RKO (cell line): ENCODE data around the gene PRKN.

Experiments
- DNase-seq: peaks from one replicate; pipeline ENCODE4 v3.0.0-alpha.2; 2016; ENCODE audit warnings: low spot score

The PRKN gene

GRCh38 chr6:161378115-161378514 lies 1349.5 kb downstream of the PRKN start:
- DNase-seq: no peak

DNA sequence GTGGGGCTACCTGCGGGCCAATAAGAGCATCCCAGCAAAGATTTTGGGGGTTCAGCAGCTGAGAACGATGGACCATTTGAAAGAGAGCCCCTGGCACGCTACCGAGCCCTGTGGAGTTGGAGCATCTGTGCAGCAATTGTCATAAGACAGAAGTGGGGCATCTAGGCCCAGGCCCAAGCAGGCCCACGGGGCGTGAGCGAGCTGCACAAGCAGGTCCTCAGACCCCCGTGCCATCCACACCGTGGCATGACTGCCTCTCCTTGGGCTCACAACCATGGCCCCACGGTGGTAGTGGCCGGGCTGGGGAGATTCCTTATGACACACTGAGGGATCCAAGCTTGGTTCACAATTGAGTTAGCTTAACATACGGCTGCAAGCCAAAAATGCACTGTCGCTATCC lies 1350.5 kb downstream of the PRKN start:
- no peak for DNase-seq

- DNase-seq: no peak
These were observed 1351.2 kb downstream of the PRKN start for GRCh38 chr6:161376367-161376766.

DNA sequence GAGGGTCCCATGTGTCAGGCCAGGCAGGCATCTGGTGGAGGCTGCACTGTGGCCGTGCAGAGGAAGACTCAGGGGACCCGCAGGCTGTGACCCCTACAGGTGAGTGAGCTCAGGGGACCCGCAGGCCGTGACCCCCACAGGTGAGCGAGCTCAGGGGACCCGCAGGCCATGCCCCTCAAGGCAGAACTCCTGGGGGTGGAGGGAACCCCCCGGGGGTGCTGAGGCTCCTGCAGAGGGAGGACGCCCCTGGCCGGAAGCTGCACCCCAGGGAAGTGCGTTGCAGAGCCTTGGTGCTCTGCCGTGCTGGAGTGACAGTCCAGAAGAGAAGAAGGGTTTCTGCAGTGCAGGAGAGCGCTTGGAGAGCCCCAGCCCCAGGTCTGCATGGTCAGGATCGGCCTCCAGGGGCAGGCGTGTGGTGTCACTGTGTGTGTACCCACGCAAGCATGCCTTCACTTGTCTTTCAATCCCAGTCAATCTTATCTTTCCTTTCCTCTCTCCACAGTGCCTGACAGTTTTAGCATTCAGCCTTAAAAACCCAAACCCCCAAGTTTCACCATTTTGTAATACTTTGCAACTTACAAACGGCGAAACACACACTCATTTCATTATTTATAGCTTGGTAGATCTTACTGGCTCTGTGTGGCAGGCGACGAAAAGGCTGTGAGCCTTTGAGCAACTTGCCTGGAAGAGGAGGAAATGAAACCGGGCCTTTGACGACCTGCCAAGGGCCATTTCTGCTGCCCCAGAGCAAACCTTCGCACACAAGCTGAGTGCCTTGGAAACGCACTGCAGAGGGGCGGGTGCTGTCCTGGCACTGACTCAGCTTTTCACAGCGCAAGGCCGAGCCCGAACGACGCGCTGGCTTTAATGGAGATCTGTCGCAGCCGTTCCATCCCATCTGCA lies 1352.3 kb downstream of the PRKN start:
- DNase-seq: no peak

DNA sequence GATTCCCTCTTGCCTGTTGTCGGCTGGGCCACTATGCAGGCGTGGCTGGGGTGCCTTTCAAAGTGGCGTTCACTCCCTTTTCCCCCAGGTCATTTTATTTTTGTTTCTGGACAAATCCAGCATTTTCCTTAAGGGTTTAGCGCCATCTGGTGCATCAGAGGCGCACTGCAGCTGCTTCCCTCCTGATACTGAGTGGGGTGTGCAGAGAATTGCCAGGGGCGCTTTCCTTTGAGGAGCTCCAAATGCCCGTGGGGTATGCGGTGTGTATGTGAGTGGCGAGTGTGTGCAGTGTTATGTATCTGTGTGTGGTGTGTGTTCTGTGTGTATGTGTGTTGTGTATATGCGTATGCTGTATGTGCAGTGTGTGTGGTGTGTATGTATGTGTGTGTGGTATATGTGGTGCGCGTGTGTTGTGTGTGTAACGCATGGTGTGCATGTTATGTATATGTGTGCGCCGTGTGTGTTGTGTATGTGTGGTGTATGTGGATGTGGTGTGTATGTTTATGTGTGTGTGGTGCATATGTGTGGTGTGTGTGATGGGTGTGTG lies 1353.6 kb downstream of the PRKN start:
- peak; percentile 48 for DNase-seq

- DNase-seq: no peak
These were observed 1355.2 kb downstream of the PRKN start for GRCh38 chr6:161372422-161372793.

DNA sequence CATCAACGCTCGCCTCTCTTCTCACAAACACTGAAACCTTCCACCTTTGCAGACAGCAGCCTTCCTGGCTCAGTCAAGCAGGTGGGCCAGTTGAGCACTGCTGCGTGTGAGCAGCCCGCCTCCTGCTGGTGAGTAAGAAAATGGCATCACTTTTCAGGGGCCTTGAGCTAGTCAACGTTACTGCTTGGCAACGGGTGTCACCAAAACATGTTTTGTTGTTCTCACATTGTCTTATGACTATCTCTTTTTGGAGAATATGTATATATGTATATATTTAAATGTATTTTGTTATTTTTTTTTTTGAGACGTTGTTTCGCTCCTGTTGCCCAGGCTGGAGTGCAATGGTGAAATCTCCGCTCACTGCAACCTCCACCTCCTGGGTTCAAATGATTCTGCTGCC lies 1356.7 kb downstream of the PRKN start:
- peak; percentile 77 for DNase-seq

DNA sequence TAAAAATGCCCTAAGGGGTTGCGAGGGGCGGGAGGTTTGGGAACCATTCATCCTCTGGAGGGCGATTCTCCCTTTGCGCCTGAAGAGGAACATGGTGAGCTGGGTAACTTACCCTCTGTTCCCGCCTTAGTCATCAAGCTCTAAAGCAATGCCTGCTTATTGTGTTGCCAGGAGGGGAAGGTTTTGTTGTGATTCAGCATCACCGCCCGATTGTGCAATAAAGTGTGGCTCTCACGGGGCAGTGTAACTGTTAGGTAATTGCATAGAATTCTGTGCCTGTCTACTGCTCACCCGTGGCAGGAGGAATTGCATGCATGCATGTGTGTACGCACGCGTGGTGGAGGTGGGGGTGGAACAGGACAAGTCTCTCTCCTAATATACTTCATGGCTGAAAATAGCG lies 1358.2 kb downstream of the PRKN start:
- peak; percentile 71 for DNase-seq

- DNase-seq: no peak
These were observed 1359.1 kb downstream of the PRKN start for GRCh38 chr6:161368514-161368913.

DNA sequence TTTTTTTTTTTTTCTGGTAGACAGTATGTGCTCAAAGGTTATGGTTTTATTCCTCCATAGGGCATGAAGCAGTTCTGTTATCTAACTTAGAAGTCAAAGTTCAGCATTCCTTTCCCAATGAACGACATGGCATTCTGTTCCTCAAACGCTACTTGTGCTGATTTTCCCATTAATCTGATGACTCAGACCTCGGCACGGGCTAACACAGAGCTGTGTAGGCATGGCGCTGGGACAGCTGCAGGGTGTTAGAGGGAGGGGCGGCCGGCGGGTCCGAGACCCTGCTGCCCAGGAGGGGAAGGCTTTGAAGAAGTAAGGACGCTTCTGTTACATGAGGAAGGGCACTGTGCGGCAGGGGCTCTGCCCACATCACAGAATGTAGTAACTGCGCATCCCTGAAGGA lies 1360.1 kb downstream of the PRKN start:
- DNase-seq: no peak

DNA sequence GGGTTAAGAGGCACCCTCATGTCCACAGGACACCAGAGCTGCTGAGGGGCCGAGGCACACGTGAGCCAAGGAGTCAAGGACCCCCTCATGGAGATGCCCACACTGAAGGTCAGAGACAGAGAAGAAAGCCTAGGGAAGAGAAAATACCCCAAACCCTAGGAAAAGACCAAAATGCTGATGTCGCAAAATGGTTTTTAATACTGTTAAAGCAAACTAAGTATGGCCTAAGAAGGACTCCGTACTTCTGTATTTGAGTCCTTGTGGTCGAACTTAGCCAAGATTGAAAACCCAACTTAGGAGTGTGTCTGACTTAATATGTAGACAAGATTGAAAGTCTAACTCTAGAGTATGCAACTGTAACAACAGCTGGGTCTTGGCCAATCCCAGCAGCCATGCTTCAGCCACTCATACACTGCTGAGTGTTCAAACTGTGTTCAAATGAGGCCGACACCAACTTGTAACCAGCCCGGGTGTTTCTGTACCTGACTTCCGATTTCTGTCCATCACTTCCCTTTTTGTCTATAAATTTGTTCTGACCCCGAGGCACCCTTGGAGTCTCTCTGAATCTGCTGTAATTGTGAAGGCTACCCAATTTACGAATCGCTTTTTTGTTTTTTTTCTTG lies 1361.2 kb downstream of the PRKN start:
- DNase-seq: no peak

GRCh38 chr6:161365633-161366032 lies 1361.9 kb downstream of the PRKN start:
- no peak for DNase-seq

DNA sequence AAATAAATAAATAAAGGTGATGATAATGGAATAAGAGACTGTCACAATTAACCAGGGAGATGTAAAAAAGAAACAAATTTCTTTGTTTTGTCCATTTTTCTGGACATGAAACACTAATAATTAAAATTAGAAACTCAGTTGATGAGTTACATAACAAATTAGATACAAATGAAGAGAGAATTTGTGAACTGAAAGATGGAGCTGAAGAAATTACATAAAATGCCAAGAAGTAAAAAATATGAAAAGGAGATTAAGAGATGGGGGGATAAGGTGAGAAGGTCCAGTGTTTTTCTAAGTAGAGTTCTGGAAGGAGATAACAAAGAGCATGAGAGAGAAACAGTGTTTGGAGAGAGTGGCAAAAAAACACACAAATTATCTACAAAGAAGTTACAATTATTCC lies 1364.3 kb downstream of the PRKN start:
- no peak for DNase-seq

GRCh38 chr6:161362266-161362665 lies 1365.3 kb downstream of the PRKN start:
- no peak for DNase-seq

GRCh38 chr6:161361529-161361928 lies 1366.0 kb downstream of the PRKN start:
- no peak for DNase-seq

- DNase-seq: no peak
These were observed 1367.0 kb downstream of the PRKN start for GRCh38 chr6:161360520-161360919.

DNA sequence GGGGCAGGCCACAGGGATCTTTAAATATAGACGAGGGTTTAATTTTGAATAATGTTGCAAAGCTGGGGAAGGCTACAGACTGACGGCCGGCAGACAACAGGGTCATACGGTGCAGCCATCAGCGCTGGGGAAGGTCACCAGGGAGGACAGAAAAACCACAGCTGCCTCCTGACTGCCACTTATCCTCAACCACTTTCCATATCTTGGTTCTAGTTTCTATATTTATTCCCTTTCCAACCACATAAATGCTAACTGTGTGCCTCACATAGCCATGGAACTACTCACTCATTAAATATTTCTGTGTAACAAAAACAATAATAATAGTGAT lies 1368.0 kb downstream of the PRKN start:
- DNase-seq: no peak

- no peak for DNase-seq
These were observed 1371.3 kb downstream of the PRKN start for GRCh38 chr6:161356167-161356854.

DNA sequence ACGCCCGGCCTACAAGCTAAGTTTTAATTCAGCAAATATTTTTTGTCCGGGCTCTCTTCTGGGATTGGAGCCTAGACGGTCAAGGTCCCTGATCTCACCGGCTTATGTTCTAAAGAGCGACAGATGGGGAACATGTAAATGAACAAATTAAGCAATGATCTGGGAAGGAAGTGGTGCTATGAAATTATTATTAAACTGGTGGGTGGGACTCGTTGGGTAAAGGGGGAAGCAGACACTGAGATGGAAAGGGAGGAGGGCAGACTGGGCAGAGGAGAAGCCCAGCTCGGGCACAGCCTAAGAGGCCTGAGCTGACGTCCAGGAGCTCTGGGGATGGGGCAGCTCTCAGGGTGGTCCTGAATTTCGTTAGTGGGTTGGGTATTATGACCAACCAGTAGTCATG lies 1371.9 kb downstream of the PRKN start:
- DNase-seq: no peak

GRCh38 chr6:161354956-161355355 lies 1372.6 kb downstream of the PRKN start:
- no peak for DNase-seq

DNA sequence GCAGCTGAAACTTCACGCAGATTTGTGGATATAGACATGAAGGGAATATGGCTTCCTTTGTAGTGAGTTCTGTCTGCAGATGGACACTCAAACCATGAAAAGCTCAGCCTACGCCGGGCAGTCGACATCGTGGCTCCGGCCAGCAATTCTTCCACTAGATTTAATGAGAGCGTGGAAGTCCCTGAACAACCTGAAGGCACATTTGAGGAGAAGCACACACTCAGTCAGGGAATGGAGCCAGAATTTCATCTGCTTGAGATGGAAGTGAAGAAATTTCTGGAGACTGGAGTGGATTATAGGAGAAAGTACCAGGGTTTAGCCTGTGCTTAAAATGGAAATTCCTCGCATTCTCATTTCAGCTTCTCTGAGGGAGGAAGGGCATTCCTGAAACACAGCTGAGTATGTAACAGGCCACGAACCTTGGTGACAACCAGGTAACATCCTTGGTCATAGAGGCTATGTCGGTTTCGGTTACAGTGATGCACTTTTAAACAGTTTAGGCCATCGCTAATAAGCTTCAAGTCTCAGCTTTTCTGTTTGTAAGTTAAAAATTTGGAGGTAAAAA lies 1373.2 kb downstream of the PRKN start:
- DNase-seq: no peak

DNA sequence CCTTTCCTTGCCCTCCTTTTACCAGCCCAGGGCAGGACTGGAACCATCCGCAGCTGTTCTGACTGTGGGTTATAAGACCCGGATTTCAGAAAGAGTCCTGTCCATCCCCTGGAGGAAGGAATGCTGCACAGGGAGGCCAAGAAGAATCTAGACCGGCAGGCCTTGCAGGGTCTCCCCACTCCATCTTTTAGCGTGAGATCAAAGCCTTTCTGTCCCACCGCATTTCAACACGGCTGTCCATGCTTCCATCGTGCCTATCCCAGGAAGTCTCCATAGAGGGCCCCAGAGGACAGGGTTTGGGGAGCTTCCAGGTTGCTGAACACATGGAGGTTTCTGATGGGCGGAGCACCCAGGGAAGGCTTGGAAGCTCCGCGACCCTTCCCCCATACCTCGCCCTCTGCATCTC lies 1374.4 kb downstream of the PRKN start:
- DNase-seq: peak; percentile 1

- no peak for DNase-seq
These were observed 1375.7 kb downstream of the PRKN start for GRCh38 chr6:161351858-161352257.
